ENCODE results near the gene ZNF524.
A peak's percentile ranks its signal among the peaks of the same experiment; 100 is the strongest.
"Not testable (repeated sequence)": the region's sequence is repeated elsewhere in the genome, so short reads cannot be mapped to it uniquely, and the experiment has no call there.

Gene ZNF524

DNA sequence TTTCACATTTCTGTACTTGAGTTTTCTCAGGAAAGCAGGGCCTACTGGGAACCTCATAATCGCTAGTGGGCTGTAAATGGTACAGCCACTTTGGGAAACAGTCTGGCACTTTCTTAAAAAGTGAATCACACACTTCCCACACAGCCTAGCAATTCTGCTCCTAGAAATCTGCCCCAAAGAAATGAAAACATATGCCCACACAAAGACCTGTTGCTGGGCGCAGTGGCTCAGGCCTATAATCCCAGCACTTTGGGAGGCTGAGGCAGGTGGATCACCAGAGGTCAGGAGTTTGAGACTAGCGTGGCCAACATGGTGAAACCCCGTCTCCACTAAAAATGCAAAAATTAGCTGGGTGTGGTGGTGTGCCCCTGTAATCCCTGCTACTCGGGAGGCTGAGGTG lies 30.6 kb upstream of the ZNF524 start:
- not testable (repeated sequence) for H3K27ac ChIP-seq (ENCODE audit: low read depth, low read length); H4K5ac ChIP-seq (ENCODE audit: low read length); H4K8ac ChIP-seq (ENCODE audit: low read depth, low read length); H2BK120ac ChIP-seq (ENCODE audit: low read depth, low read length); H2BK15ac ChIP-seq (replicated peaks; ENCODE audit: low read depth); H3K79me1 ChIP-seq (ENCODE audit: low read length); H3K4me1 ChIP-seq (ENCODE audit: control insufficient read depth, low read depth, low read length); H2BK5ac ChIP-seq (ENCODE audit: low read length); H3K36me3 ChIP-seq (ENCODE audit: control insufficient read depth, insufficient read depth, low read length); H3K9ac ChIP-seq (ENCODE audit: low read length); H3K4me3 ChIP-seq (ENCODE audit: low read length); H3K18ac ChIP-seq (ENCODE audit: low read length); H2AK5ac ChIP-seq (ENCODE audit: low read length); DNase-seq; H3K27me3 ChIP-seq (ENCODE audit: insufficient read depth, low read length, poor library complexity); H3K4ac ChIP-seq (ENCODE audit: low read depth, low read length); H3K23ac ChIP-seq (ENCODE audit: low read length); H3K56ac ChIP-seq (ENCODE audit: low read length); H3K4me2 ChIP-seq (ENCODE audit: low read length); H3K79me2 ChIP-seq (ENCODE audit: control insufficient read depth, insufficient read depth, low read length)
- WGBS (ENCODE audit: extremely low coverage, insufficient coverage, low lambda C conversion rate): no CpG with 5 or more reads among the region's 5 CpGs

DNA sequence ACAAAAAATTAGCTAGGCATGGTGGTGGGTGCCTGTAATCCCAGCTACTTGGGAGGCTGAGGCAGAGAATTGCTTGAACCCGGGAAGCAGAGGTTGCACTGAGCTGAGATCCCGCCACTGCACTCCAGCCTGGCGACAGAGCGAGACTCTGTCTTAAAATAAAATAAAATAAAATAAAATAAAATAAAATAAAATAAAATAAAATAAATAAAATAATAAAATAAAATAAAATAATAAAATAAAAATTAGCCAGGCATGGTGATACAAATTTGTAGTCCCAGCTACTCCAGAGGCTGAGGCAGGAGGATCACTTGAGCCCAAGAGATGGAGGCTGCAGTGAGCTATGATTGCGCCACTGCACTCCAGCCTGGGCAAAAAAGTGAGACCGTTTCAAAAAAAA lies 26.2 kb upstream of the ZNF524 start:
- not testable (repeated sequence) for H3K27me3 ChIP-seq (ENCODE audit: insufficient read depth, low read length, poor library complexity); H4K8ac ChIP-seq (ENCODE audit: low read depth, low read length); H3K4me2 ChIP-seq (ENCODE audit: low read length); H3K4me3 ChIP-seq (ENCODE audit: low read length); H2BK5ac ChIP-seq (ENCODE audit: low read length); H3K4me1 ChIP-seq (ENCODE audit: control insufficient read depth, low read depth, low read length); H3K9ac ChIP-seq (ENCODE audit: low read length); H3K4ac ChIP-seq (ENCODE audit: low read depth, low read length); H3K27ac ChIP-seq (ENCODE audit: low read depth, low read length); H2AK5ac ChIP-seq (ENCODE audit: low read length); H2BK15ac ChIP-seq (replicated peaks; ENCODE audit: low read depth); H3K18ac ChIP-seq (ENCODE audit: low read length); H3K56ac ChIP-seq (ENCODE audit: low read length); H4K5ac ChIP-seq (ENCODE audit: low read length); H3K36me3 ChIP-seq (ENCODE audit: control insufficient read depth, insufficient read depth, low read length); DNase-seq; H3K79me1 ChIP-seq (ENCODE audit: low read length); H2BK120ac ChIP-seq (ENCODE audit: low read depth, low read length); H3K23ac ChIP-seq (ENCODE audit: low read length); H3K79me2 ChIP-seq (ENCODE audit: control insufficient read depth, insufficient read depth, low read length)
- no CpG with 5 or more reads among the region's 6 CpGs for WGBS (ENCODE audit: extremely low coverage, insufficient coverage, low lambda C conversion rate)

DNA sequence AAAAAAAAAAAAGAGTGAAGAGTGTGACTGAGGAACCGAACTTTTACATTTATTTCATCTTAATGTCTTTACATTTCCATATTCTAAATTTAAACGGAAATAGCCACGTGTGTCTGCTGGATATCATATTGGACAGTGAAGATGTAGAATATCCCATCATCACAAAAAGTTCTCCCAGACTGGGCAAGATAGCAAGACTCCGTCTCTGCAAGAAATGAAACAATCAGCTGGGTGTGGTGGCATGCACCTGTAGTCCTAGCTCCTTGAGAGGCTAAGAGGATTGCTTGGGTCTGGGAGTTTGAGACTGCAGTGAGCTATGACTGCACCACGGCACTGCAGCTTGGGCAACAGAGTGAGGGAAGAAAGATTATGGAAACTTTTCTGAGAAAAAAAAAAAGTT lies 23.3 kb upstream of the ZNF524 start:
- Histone ChIP-seq H4K5ac (ENCODE audit: low read length) (no peak overlapping the region), H3K79me1 (ENCODE audit: low read length) (peaks cover 4% of the 10 kb centered on the region), H3K9ac (ENCODE audit: low read length) (no peak overlapping the region), H3K79me2 (ENCODE audit: control insufficient read depth, insufficient read depth, low read length) (peaks cover 8% of the 10 kb centered on the region), H2BK15ac (replicated peaks; ENCODE audit: low read depth) (no peak overlapping the region), H3K27me3 (ENCODE audit: insufficient read depth, low read length, poor library complexity) (no peaks in the 10 kb centered on the region), H3K4me2 (ENCODE audit: low read length) (no peak overlapping the region), H2BK120ac (ENCODE audit: low read depth, low read length) (no peak overlapping the region), H2BK5ac (ENCODE audit: low read length) (no peak overlapping the region), H3K18ac (ENCODE audit: low read length) (no peak overlapping the region), H3K27ac (ENCODE audit: low read depth, low read length) (no peak overlapping the region), H3K23ac (ENCODE audit: low read length) (no peak overlapping the region), H3K56ac (ENCODE audit: low read length) (no peak overlapping the region), H3K36me3 (ENCODE audit: control insufficient read depth, insufficient read depth, low read length) (peaks cover 7% of the 10 kb centered on the region), H2AK5ac (ENCODE audit: low read length) (no peak overlapping the region), H4K8ac (ENCODE audit: low read depth, low read length) (no peak overlapping the region), H3K4me3 (ENCODE audit: low read length) (no peak overlapping the region), H3K4ac (ENCODE audit: low read depth, low read length) (no peak overlapping the region), H3K4me1 (ENCODE audit: control insufficient read depth, low read depth, low read length) (no peaks in the 10 kb centered on the region)
- no CpG with 5 or more reads among the region's 5 CpGs for WGBS (ENCODE audit: extremely low coverage, insufficient coverage, low lambda C conversion rate)
- no peak for DNase-seq

DNA sequence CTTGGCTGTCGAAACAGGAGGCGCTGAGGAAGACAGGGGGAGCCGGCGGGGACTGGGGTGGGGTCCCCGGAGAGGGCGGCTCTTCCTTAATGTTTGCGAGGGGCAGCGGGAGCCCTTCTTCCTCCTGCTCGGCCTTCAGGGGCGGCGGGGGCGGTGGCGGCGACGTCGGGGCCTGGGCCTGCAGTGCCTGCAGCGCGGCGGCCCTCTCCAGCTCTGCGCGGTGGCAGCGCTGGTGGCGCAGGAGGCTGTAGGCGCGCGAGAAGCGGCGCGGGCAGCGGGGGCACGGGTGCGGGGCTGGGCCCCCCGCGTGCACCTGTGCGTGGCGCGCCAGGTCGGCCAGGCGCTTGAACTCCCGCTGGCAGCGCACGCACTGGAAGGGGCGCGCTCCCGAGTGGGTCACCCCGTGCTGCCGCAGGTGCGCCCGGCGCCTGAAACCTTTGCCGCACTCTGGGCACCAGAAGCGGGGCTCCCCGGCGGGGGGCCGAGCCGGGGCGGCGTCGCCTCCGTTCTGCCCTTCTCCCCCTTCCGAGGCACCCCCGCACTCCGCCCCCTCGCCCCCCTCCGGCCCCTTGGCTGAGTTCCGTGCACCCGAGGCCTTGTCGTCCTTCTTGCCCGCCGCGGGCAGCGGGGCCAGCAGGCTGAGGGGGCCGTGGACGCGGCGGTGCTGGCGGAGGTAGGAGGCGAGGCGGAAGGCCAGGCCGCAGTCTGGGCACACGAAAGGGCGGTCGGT lies 21.9 kb upstream of the ZNF524 start:
- no peaks in the 10 kb centered on the region for H3K4me1 ChIP-seq (ENCODE audit: control insufficient read depth, low read depth, low read length)

DNA sequence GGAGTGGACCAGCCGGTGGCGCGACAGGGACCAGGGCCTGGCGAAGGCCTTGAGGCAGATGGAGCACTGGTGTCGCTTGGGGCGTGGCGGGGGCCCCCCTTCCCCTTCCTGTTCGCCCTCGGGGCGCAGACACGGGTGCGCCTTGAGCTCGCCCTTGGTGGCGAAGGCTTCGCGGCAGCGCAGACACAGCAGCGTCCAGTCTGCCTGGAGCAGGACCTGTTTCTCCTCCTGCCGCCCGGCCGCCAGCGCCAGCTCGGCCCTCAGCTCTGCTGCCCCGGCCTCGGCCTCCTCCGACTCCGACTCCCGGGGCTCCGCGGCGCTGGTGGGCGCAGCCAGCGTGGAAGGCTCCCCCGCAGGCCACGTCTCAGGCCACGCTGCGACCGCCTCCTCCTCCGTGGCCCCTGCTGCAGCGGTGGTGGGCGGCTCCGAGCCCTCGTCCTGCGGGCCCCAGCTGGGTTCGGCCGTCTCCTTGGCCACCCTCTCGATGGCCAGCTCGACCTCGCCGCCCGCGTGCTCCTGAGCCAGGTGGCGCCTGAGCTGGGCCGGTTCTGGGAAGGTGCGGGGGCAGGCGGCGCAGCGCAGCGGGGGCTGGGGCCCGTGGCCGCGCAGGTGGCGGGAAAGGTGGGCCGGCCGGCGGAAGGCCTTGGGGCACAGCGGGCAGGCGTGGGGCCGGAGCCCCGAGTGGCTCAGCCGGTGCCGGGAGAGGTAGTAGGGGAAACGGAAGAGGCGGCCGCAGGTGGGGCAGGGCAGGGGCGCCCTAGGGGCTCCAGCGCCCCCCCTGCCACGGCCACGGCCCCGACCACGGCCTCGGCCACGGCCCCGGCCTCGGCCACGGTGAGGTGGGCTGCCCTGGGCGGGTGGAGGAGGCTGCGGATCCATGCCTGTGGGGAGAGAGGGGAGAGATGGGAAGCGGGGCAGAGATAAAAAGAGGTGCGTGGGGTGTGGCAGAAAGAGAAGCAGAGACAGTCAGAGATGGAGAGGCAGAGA lies 21.0 kb upstream of the ZNF524 start:
- H2BK15ac ChIP-seq (replicated peaks; ENCODE audit: low read depth): no peak overlapping the region
- no peak overlapping the region for H3K23ac ChIP-seq (ENCODE audit: low read length)
- H3K79me2 ChIP-seq (ENCODE audit: control insufficient read depth, insufficient read depth, low read length): peaks cover 8% of the 10 kb centered on the region
- peak overlapping the region; percentile 82 for H3K9ac ChIP-seq (ENCODE audit: low read length)
- no peak overlapping the region for H4K8ac ChIP-seq (ENCODE audit: low read depth, low read length)
- no peaks in the 10 kb centered on the region for H3K4me1 ChIP-seq (ENCODE audit: control insufficient read depth, low read depth, low read length)
- peak overlapping the region; percentile 72 for H3K4me2 ChIP-seq (ENCODE audit: low read length)
- H3K27me3 ChIP-seq (ENCODE audit: insufficient read depth, low read length, poor library complexity): no peaks in the 10 kb centered on the region
- H4K5ac ChIP-seq (ENCODE audit: low read length): no peak overlapping the region
- no peak overlapping the region for H3K4ac ChIP-seq (ENCODE audit: low read depth, low read length)
- H3K56ac ChIP-seq (ENCODE audit: low read length): peak overlapping the region; percentile 90
- peaks cover 7% of the 10 kb centered on the region for H3K36me3 ChIP-seq (ENCODE audit: control insufficient read depth, insufficient read depth, low read length)
- no peak overlapping the region for H2BK120ac ChIP-seq (ENCODE audit: low read depth, low read length)
- H3K4me3 ChIP-seq (ENCODE audit: low read length): no peak overlapping the region
- H3K27ac ChIP-seq (ENCODE audit: low read depth, low read length): no peak overlapping the region
- no peak overlapping the region for H2AK5ac ChIP-seq (ENCODE audit: low read length)
- no peak overlapping the region for H3K18ac ChIP-seq (ENCODE audit: low read length)
- peaks cover 4% of the 10 kb centered on the region for H3K79me1 ChIP-seq (ENCODE audit: low read length)
- DNase-seq: no peak
- no peak overlapping the region for H2BK5ac ChIP-seq (ENCODE audit: low read length)
- no CpG with 5 or more reads among the region's 90 CpGs for WGBS (ENCODE audit: extremely low coverage, insufficient coverage, low lambda C conversion rate)

More for the DNA sequence above, 21.9 kb upstream of the ZNF524 start:
- Histone ChIP-seq H2AK5ac (ENCODE audit: low read length) (no peak overlapping the region), H3K79me1 (ENCODE audit: low read length) (peaks cover 4% of the 10 kb centered on the region), H2BK5ac (ENCODE audit: low read length) (no peak overlapping the region), H3K27me3 (ENCODE audit: insufficient read depth, low read length, poor library complexity) (no peaks in the 10 kb centered on the region), H3K9ac (ENCODE audit: low read length) (no peak overlapping the region), H3K18ac (ENCODE audit: low read length) (no peak overlapping the region), H4K8ac (ENCODE audit: low read depth, low read length) (no peak overlapping the region), H3K4ac (ENCODE audit: low read depth, low read length) (no peak overlapping the region), H4K5ac (ENCODE audit: low read length) (no peak overlapping the region), H3K23ac (ENCODE audit: low read length) (no peak overlapping the region), H3K56ac (ENCODE audit: low read length) (no peak overlapping the region), H3K27ac (ENCODE audit: low read depth, low read length) (no peak overlapping the region), H2BK15ac (replicated peaks; ENCODE audit: low read depth) (no peak overlapping the region), H3K79me2 (ENCODE audit: control insufficient read depth, insufficient read depth, low read length) (peaks cover 8% of the 10 kb centered on the region), H3K4me2 (ENCODE audit: low read length) (no peak overlapping the region), H3K4me3 (ENCODE audit: low read length) (no peak overlapping the region), H2BK120ac (ENCODE audit: low read depth, low read length) (no peak overlapping the region), H3K36me3 (ENCODE audit: control insufficient read depth, insufficient read depth, low read length) (peaks cover 7% of the 10 kb centered on the region)
- no peak for DNase-seq
- no CpG with 5 or more reads among the region's 83 CpGs for WGBS (ENCODE audit: extremely low coverage, insufficient coverage, low lambda C conversion rate)

Data from mesendoderm (in vitro differentiated cells).